HEK293T (cell line): ENCODE data around the gene JAML.

Experiments
- ARNT ChIP-seq: fragments of 450-650 bp; IDR thresholded peaks from 2 replicates; pipeline ENCODE4 v1.6.1; 2017; ENCODE audit warnings: mild to moderate bottlenecking
- ELF4 ChIP-seq: fragments of 450-650 bp; IDR thresholded peaks from 2 replicates; pipeline ENCODE4 v1.6.1; 2017; ENCODE audit warnings: antibody characterized with exemption
- FOXA1 ChIP-seq: fragments of 450-650 bp; IDR thresholded peaks from 2 replicates; pipeline ENCODE4 v1.6.1; 2016; ENCODE audit warnings: mild to moderate bottlenecking
- FOXM1 ChIP-seq: fragments of 450-650 bp; IDR thresholded peaks from 2 replicates; pipeline ENCODE4 v1.6.1; 2017; ENCODE audit warnings: mild to moderate bottlenecking, borderline replicate concordance
- L3MBTL2 ChIP-seq: fragments of 450-650 bp; conservative IDR thresholded peaks from 2 replicates; pipeline ENCODE4 v1.6.1; 2016; ENCODE audit warnings: mild to moderate bottlenecking
- NFRKB ChIP-seq: fragments of 450-650 bp; IDR thresholded peaks from 2 replicates; pipeline ENCODE4 v1.6.1; 2016; ENCODE audit warnings: mild to moderate bottlenecking, moderate library complexity
- SUZ12 ChIP-seq: fragments of 450-650 bp; IDR thresholded peaks from 2 replicates; pipeline ENCODE4 v1.6.1; 2016; ENCODE audit warnings: mild to moderate bottlenecking
- TARDBP ChIP-seq: fragments of 450-650 bp; IDR thresholded peaks from 2 replicates; pipeline ENCODE4 v1.6.1; 2016

DNA sequence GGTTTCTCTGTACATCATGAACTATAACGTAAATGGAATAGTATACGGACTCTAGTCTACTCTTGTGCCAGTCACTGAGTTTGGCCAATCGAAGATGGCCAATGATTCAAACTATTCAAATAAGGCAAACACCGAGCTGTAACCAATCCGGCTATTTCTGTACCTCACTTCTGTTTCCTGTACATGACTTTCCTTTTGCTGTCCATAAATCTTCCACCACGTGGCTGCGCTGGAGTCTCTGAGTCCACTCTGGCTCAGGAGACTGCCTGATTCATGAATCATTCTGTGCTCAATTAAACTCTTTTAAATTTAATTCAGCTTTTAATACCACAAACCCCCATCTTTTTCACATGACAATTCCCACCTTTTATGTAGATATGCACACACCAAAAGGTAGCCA lies 1.5 kb upstream of the JAML start:
- TF ChIP-seq ELF4 (no peak), L3MBTL2 (no peak), TARDBP (no peak), FOXM1 (no peak), FOXA1 (no peak), SUZ12 (no peak), NFRKB (no peak), ARNT (no peak)
